Vagina (tissue), 2 donors: Measurements from ENCODE around the gene MMD2.

Source experiments
- POLR2A ChIP-seq, 2 donors: fragments of 450-650 bp; IDR thresholded peaks; one replicate each; pipeline ENCODE4 v1.6.1; 2017; ENCODE audit warnings: antibody characterized with exemption in 2 of 2, mild to moderate bottlenecking in 2 of 2, moderate library complexity in 2 of 2
- POLR2AphosphoS5 ChIP-seq, 2 donors: sonication (generic); formaldehyde crosslinking; IDR thresholded peaks; one replicate each; pipeline ENCODE4 v1.9.0; 2017; ENCODE audit warnings: antibody characterized with exemption in 2 of 2, mild to moderate bottlenecking in 2 of 2, low read depth in 1 of 2; ENCODE audit not compliant: insufficient read depth in 1 of 2
- TF ChIP-seq, protein P1 (sequence below), 3 experiments: fragments of 450-650 bp in 2 of 3; fragments of 200-600 bp in 1 of 3; sonication (generic) in 1 of 3; IDR thresholded peaks; one replicate each; pipeline ENCODE4 v1.5.1; 2017 to 2019; ENCODE audit warnings: antibody characterized with exemption in 3 of 3, mild to moderate bottlenecking in 2 of 3, moderate library complexity in 2 of 3

DNA sequence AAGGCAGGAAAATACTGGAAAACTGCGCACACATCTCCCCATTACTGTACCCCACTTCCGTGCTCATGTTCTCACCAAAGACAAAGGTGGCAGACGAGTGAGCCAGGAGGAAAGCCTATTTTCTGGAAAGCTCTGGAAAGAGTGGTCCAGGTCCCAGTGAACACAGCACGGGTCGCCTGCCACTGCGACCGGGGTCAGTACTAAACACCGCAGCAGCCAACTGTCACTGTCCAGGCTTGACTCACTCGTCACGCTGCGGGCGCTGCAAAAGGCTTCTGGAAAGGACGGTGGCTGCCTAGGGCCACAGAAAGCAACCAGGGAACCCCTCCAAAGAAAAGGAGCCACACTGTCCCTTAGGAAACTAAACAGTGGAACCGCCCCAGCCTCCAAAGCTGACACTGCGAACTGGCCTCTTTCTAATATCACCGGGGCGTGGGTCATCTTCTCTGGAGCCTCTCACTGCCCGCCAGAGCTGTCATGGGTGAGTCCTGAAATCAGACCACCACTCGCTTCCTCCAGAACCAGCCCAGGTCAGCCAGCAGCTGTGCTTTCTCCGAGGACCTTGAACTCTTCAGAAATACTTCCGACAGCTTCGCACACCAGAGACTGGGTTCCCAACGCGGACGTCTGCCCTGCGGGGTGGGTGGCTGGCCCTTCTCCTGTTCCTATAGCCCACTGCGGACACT lies 79.4 kb downstream of the MMD2 start:
- TF ChIP-seq, protein P1, sequence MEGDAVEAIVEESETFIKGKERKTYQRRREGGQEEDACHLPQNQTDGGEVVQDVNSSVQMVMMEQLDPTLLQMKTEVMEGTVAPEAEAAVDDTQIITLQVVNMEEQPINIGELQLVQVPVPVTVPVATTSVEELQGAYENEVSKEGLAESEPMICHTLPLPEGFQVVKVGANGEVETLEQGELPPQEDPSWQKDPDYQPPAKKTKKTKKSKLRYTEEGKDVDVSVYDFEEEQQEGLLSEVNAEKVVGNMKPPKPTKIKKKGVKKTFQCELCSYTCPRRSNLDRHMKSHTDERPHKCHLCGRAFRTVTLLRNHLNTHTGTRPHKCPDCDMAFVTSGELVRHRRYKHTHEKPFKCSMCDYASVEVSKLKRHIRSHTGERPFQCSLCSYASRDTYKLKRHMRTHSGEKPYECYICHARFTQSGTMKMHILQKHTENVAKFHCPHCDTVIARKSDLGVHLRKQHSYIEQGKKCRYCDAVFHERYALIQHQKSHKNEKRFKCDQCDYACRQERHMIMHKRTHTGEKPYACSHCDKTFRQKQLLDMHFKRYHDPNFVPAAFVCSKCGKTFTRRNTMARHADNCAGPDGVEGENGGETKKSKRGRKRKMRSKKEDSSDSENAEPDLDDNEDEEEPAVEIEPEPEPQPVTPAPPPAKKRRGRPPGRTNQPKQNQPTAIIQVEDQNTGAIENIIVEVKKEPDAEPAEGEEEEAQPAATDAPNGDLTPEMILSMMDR (IDR thresholded peaks at IDR 0.05), result no peak
- no peak for TF ChIP-seq POLR2A (IDR thresholded peaks at IDR 0.05)
- no peak for TF ChIP-seq POLR2AphosphoS5 (IDR thresholded peaks at IDR 0.05; ENCODE audit: insufficient read depth in 1 of 2, low read depth in 1 of 2)
